ENCODE results near the gene SGMS1.

GRCh38 chr10:50315424-50315823 lies 308.3 kb downstream of the SGMS1 start:
- no peak for TF ChIP-seq NFIC (IDR thresholded peaks at IDR 0.05; ENCODE audit: borderline replicate concordance)
- TF ChIP-seq REST (IDR thresholded peaks at IDR 0.05; ENCODE audit: low read depth, low read length): no peak
- TF ChIP-seq PBX3 (IDR thresholded peaks at IDR 0.05): no peak
- no peak for TF ChIP-seq CTCF (IDR thresholded peaks at IDR 0.05)
- no peak for TF ChIP-seq RFX5 (IDR thresholded peaks at IDR 0.05; ENCODE audit: low read length)
- TF ChIP-seq TCF12 (IDR thresholded peaks at IDR 0.05): no peak
- no peak for TF ChIP-seq MAX (IDR thresholded peaks at IDR 0.05; ENCODE audit: low read depth)
